Testis (tissue), 3 donors: Measurements from ENCODE around the gene TICRR. TPM values are rescaled to one million over a fixed set of nuclear protein-coding genes. Genes with fewer than 3 reads are reported as not detected.

Experiments used
- DNase-seq: peaks from one replicate; pipeline ENCODE4 v3.0.0-alpha.2; 2019
- H3K27ac ChIP-seq, 2 donors: fragments of 200-600 bp; sonication (generic); one replicate each; pipeline ENCODE4 v1.5.1; 2019
- H3K27me3 ChIP-seq: fragments of 200-600 bp; sonication (generic); one replicate; pipeline ENCODE4 v1.5.1; 2019
- H3K36me3 ChIP-seq: fragments of 200-600 bp; sonication (generic); one replicate; pipeline ENCODE4 v1.5.1; 2017; ENCODE audit warnings: low read depth; ENCODE audit errors: missing control alignments
- H3K4me1 ChIP-seq: fragments of 200-600 bp; sonication (generic); one replicate; pipeline ENCODE4 v1.5.1; 2019
- H3K4me3 ChIP-seq, 2 donors: fragments of 200-600 bp; sonication (generic); one replicate each; pipeline ENCODE4 v1.5.1; 2017 to 2019
- H3K9me3 ChIP-seq: fragments of 200-600 bp; sonication (generic); one replicate; pipeline ENCODE4 v1.5.1; 2017
- POLR2A ChIP-seq: fragments of 450-650 bp; IDR thresholded peaks from one replicate; pipeline ENCODE4 v1.6.1; 2017; ENCODE audit warnings: antibody characterized with exemption, mild to moderate bottlenecking, moderate library complexity
- WGBS, 2 donors: methylation state at CpG; one replicate each; pipeline ENCODE4 v1.1.5; 2018; 5-methylcytosine and 5-hydroxymethylcytosine counted together
- intact Hi-C: fragments of 100-400 bp; cut with DNase I; formaldehyde crosslinking; loops from one replicate; pipeline ENCODE4 v1.15.1; 2023; ENCODE audit warnings: low total_unique reads
- polyA plus RNA-seq: library from polyadenylated mRNA; stranded (reverse); fragments of 350-450 nt; fragmentation: Illumina TruSeq; extraction: RNeasy Lipid Tissue Mini Kit (QIAGEN cat#74804); gene quantifications from one replicate; pipeline ENCODE4 v1.2.3, GENCODE V29; 2014; ENCODE audit warnings: low read depth, low replicate concordance; ENCODE audit not compliant: insufficient read depth
- total RNA-seq, 2 donors: library from RNA; depleted of rRNA; stranded (reverse); fragments of >200 nt; gene quantifications; one replicate each; pipeline ENCODE4 v1.2.3, GENCODE V29; 2016
- TF ChIP-seq, protein P1 (sequence below), 3 experiments: fragments of 450-650 bp in 2 of 3; fragments of 200-600 bp in 1 of 3; sonication (generic) in 1 of 3; IDR thresholded peaks; one replicate each; pipeline ENCODE4 v1.5.1; 2016 to 2019; ENCODE audit warnings: antibody characterized with exemption in 3 of 3, mild to moderate bottlenecking in 2 of 3, moderate library complexity in 1 of 3

Gene TICRR
- total and polyA plus RNA-seq, 3 donors from 2014 or later = 3.0 to 8.4 (median 7.7) TPM

DNA sequence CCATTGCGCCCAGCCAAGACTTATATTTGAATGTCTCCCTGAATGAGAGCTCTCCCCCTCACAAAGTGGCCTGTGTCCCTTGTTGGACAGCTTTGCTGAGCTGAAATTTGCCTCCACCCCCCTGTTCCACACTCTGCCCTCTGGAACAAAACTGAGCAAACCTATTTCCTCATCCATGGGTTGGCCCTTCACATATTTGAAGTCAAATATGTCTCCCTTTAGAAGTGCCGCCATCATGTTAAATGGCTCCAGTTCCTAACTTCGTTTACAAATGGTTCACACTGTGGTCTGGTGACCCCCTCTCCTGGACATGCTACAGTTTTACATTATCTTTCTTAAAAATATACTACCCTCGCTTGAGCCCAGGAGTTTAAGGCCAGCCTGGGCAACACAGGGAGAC lies 99.3 kb downstream of the TICRR start:
- 83 to 88% methylated on average over 4 of the region's 4 CpGs for WGBS, 2 donors
- intact Hi-C loops = no loop called here
- H3K27me3 ChIP-seq = no peaks in the 10 kb centered on the region
- DNase-seq = no peak
- no peaks in the 10 kb centered on the region for H3K9me3 ChIP-seq
- no peaks in the 10 kb centered on the region for H3K36me3 ChIP-seq
- H3K4me3 ChIP-seq = no peak overlapping the region
- TF ChIP-seq, protein P1, sequence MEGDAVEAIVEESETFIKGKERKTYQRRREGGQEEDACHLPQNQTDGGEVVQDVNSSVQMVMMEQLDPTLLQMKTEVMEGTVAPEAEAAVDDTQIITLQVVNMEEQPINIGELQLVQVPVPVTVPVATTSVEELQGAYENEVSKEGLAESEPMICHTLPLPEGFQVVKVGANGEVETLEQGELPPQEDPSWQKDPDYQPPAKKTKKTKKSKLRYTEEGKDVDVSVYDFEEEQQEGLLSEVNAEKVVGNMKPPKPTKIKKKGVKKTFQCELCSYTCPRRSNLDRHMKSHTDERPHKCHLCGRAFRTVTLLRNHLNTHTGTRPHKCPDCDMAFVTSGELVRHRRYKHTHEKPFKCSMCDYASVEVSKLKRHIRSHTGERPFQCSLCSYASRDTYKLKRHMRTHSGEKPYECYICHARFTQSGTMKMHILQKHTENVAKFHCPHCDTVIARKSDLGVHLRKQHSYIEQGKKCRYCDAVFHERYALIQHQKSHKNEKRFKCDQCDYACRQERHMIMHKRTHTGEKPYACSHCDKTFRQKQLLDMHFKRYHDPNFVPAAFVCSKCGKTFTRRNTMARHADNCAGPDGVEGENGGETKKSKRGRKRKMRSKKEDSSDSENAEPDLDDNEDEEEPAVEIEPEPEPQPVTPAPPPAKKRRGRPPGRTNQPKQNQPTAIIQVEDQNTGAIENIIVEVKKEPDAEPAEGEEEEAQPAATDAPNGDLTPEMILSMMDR (IDR thresholded peaks at IDR 0.05) = no peak
- no peak for TF ChIP-seq POLR2A
- no peak overlapping the region for H3K27ac ChIP-seq
- no peaks in the 10 kb centered on the region for H3K4me1 ChIP-seq

GRCh38 chr15:89675606-89676005 lies 100.3 kb downstream of the TICRR start:
- no peak for DNase-seq
- H3K4me3 ChIP-seq = no peak overlapping the region
- no peaks in the 10 kb centered on the region for H3K9me3 ChIP-seq
- H3K27ac ChIP-seq = no peak overlapping the region
- WGBS, 2 donors = 95 to 96% methylated on average over 6 of the region's 6 CpGs
- no peaks in the 10 kb centered on the region for H3K27me3 ChIP-seq
- H3K4me1 ChIP-seq = no peaks in the 10 kb centered on the region
- H3K36me3 ChIP-seq = no peaks in the 10 kb centered on the region
- TF ChIP-seq, protein P1 (IDR thresholded peaks at IDR 0.05) = no peak
- TF ChIP-seq POLR2A = no peak
- intact Hi-C loops = no loop called here

GRCh38 chr15:89677381-89677780 lies 102.1 kb downstream of the TICRR start:
- WGBS, 2 donors = 97 to 100% methylated on average over 1 of the region's 1 CpG

More at GRCh38 chr15:89677381-89677780, 102.1 kb downstream of the TICRR start:
- H3K9me3 ChIP-seq = no peaks in the 10 kb centered on the region
- no peaks in the 10 kb centered on the region for H3K4me1 ChIP-seq
- no peaks in the 10 kb centered on the region for H3K36me3 ChIP-seq
- no peak overlapping the region for H3K4me3 ChIP-seq
- no peaks in the 10 kb centered on the region for H3K27me3 ChIP-seq
- TF ChIP-seq, protein P1 (IDR thresholded peaks at IDR 0.05) = no peak
- no peak for TF ChIP-seq POLR2A
- DNase-seq = no peak
- intact Hi-C loops = no loop called here
- no peak overlapping the region for H3K27ac ChIP-seq

Other genes starting within 250 kb of the TICRR start
- gene POLG, start 240.6 kb upstream of the TICRR start, total RNA-seq = 10 to 100 TPM; 65.2 to 73.3 TPM
- 31.6 TPM for gene POLG, start 240.6 kb upstream of the TICRR start, polyA plus RNA-seq
- 1 to 10 TPM in 1 of 2 donors, under 1 TPM in 1; 0.62 to 1.4 TPM for gene RHCG, start 78.9 kb upstream of the TICRR start, total RNA-seq
- gene RHCG, start 78.9 kb upstream of the TICRR start, polyA plus RNA-seq = 2.0 TPM
- 1 to 10 TPM; 5.6 to 7.6 TPM for gene KIF7, start 80.0 kb downstream of the TICRR start, total RNA-seq
- 2.6 TPM for gene KIF7, start 80.0 kb downstream of the TICRR start, polyA plus RNA-seq
- gene PLIN1, start 103.9 kb downstream of the TICRR start, total RNA-seq = 10 to 100 TPM in 1 of 2 donors, 1 to 10 TPM in 1; 9.1 to 18.5 TPM
- gene PLIN1, start 103.9 kb downstream of the TICRR start, polyA plus RNA-seq = 13.5 TPM
- gene PEX11A, start 115.3 kb downstream of the TICRR start, total RNA-seq = 10 to 100 TPM; 12.3 to 15.0 TPM
- gene PEX11A, start 115.3 kb downstream of the TICRR start, polyA plus RNA-seq = 31.8 TPM
- gene WDR93, start 115.3 kb downstream of the TICRR start, total RNA-seq = 10 to 100 TPM in 1 of 2 donors, 1 to 10 TPM in 1; 8.1 to 12.3 TPM
- gene WDR93, start 115.3 kb downstream of the TICRR start, polyA plus RNA-seq = 31.9 TPM
- gene MESP1, start 175.8 kb downstream of the TICRR start, total RNA-seq = 1 to 10 TPM; 2.5 to 6.0 TPM
- 5.7 TPM for gene MESP1, start 175.8 kb downstream of the TICRR start, polyA plus RNA-seq
- 1 to 10 TPM; 2.2 to 2.9 TPM for gene MESP2, start 200.9 kb downstream of the TICRR start, total RNA-seq
- 1.3 TPM for gene MESP2, start 200.9 kb downstream of the TICRR start, polyA plus RNA-seq
- gene ANPEP, start 239.4 kb downstream of the TICRR start, total RNA-seq = 10 to 100 TPM in 1 of 2 donors, 1 to 10 TPM in 1; 5.0 to 11.1 TPM
- gene ANPEP, start 239.4 kb downstream of the TICRR start, polyA plus RNA-seq = 12.9 TPM